Naive thymus-derived CD4-positive, alpha-beta T cell (primary cell): Measurements from ENCODE around the gene TBX2. TPM values are rescaled to one million over a fixed set of nuclear protein-coding genes. Genes with fewer than 3 reads are reported as not detected.

ENCODE experiments used
- ATAC-seq: fragments of 150-1000 bp; cut with Tn5 transposase; 2 replicates; pipeline ENCODE4 v1.10.0; 2021; ENCODE audit warnings: mild to moderate bottlenecking, moderate library complexity
- CTCF ChIA-PET: fragments of 350-600 bp; sonication (Branson Sonifier 250); formaldehyde crosslinking; loops from one replicate; lab custom pipeline; 2021; ENCODE audit warnings: antibody characterized with exemption; lab: Charles Lee
- POLR2A ChIA-PET: fragments of 350-600 bp; sonication (Branson Sonifier 250); formaldehyde crosslinking; loops from one replicate; lab custom pipeline; 2021; ENCODE audit warnings: antibody characterized with exemption, inconsistent platforms; lab: Charles Lee
- DNase-seq, 9 donors: peaks; one replicate each; pipeline versions ENCODE4 v3.0.0 to v3.0.0-alpha.2; 2020 to 2022; ENCODE audit warnings: mixed read lengths in 1 of 9
- H3K27ac ChIP-seq: one replicate; pipeline ENCODE4 v1.7.0; 2013; ENCODE audit warnings: mild to moderate bottlenecking, low read depth, low read length, moderate library complexity
- H3K27me3 ChIP-seq, 2 donors: one replicate each; pipeline ENCODE4 v1.7.0; 2013; ENCODE audit warnings: low read length in 2 of 2, mild to moderate bottlenecking in 2 of 2, moderate library complexity in 2 of 2; ENCODE audit not compliant: control insufficient read depth in 2 of 2, insufficient read depth in 2 of 2
- H3K36me3 ChIP-seq, 3 experiments: 1 replicate in 2 of 3; 2 replicates in 1 of 3; pipeline ENCODE4 v1.7.0; 2013; ENCODE audit warnings: low read length in 3 of 3, mild to moderate bottlenecking in 3 of 3, moderate library complexity in 1 of 3; ENCODE audit not compliant: insufficient read depth in 3 of 3, control insufficient read depth in 2 of 3
- H3K4me1 ChIP-seq, 2 donors: one replicate each; pipeline ENCODE4 v1.7.0; 2013; ENCODE audit warnings: low read length in 2 of 2, mild to moderate bottlenecking in 2 of 2, moderate library complexity in 1 of 2; ENCODE audit not compliant: control insufficient read depth in 2 of 2, insufficient read depth in 2 of 2
- H3K4me3 ChIP-seq: 2 replicates; pipeline ENCODE4 v1.7.0; 2013; ENCODE audit warnings: mild to moderate bottlenecking, low read length
- H3K9me3 ChIP-seq, 3 experiments: 1 replicate in 2 of 3; 2 replicates in 1 of 3; pipeline ENCODE4 v1.7.0; 2013; ENCODE audit warnings: low read length in 3 of 3; ENCODE audit not compliant: control insufficient read depth in 2 of 3
- H3K27ac Mint-ChIP-seq, 9 donors: one replicate each; pipeline ENCODE4 v1.8.0; 2020 to 2022; ENCODE audit warnings: mixed read lengths in 9 of 9, mild to moderate bottlenecking in 8 of 9, moderate library complexity in 5 of 9, inconsistent platforms in 2 of 9
- H3K27me3 Mint-ChIP-seq, 5 donors: one replicate each; pipeline ENCODE4 v1.8.0; 2021 to 2022; ENCODE audit warnings: mixed read lengths in 5 of 5, mild to moderate bottlenecking in 1 of 5
- H3K36me3 Mint-ChIP-seq, 5 donors: one replicate each; pipeline ENCODE4 v1.8.0; 2020 to 2022; ENCODE audit warnings: mixed read lengths in 5 of 5, mild to moderate bottlenecking in 3 of 5, inconsistent platforms in 1 of 5
- H3K4me1 Mint-ChIP-seq, 7 donors: one replicate each; pipeline ENCODE4 v1.8.0; 2020 to 2022; ENCODE audit warnings: mixed read lengths in 7 of 7, mild to moderate bottlenecking in 3 of 7, inconsistent platforms in 1 of 7
- H3K4me3 Mint-ChIP-seq, 10 donors: one replicate each; pipeline ENCODE4 v1.8.0; 2020 to 2022; ENCODE audit warnings: mild to moderate bottlenecking in 10 of 10, mixed read lengths in 10 of 10, moderate library complexity in 6 of 10, inconsistent platforms in 2 of 10
- H3K9me3 Mint-ChIP-seq, 11 donors: one replicate each; pipeline ENCODE4 v1.8.0; 2020 to 2022; ENCODE audit warnings: mixed read lengths in 11 of 11, mild to moderate bottlenecking in 4 of 11, inconsistent platforms in 1 of 11, moderate library complexity in 1 of 11
- intact Hi-C, 2 donors: fragments of 100-400 bp; cut with micrococcal nuclease; formaldehyde crosslinking; loops; one replicate each; pipeline ENCODE4 v1.15.1; 2023
- polyA plus RNA-seq, 2 donors: library from polyadenylated mRNA; unstranded; fragments of 300-500 nt; fragmentation: Illumina TruSeq; gene quantifications; one replicate each; pipeline ENCODE4 v1.2.3, GENCODE V29; 2021
- total RNA-seq, 6 experiments: library from RNA in 5 of 6; stranded (reverse) in 5 of 6; gene quantifications; 1 replicate in 5 of 6; 2 replicates in 1 of 6; pipeline ENCODE4 v1.2.3 and lab custom pipeline; 2021 to 2026

Gene TBX2
- total and polyA plus RNA-seq, 7 experiments from 2014 or later, result not detected

GRCh38 chr17:61397086-61397842 is 2.4 kb upstream of the TBX2 start:
- H3K27ac ChIP-seq, result no peak overlapping the region
- Mint-ChIP-seq H3K36me3 (peaks cover 0 to 8% (median 0%) of the 10 kb centered on the region in 5 donors), H3K9me3 (peaks cover 0 to 4% (median 0%) of the 10 kb centered on the region in 11 donors), H3K4me3 (peak overlapping the region in 5 of 10 donors; percentile 26 to 83 (median 60)), H3K4me1 (peaks cover 10 to 30% (median 25%) of the 10 kb centered on the region in 7 donors), H3K27me3 (peaks cover 39 to 60% (median 46%) of the 10 kb centered on the region in 5 donors), H3K27ac (no peak overlapping the region)
- no peak for ATAC-seq
- ChIA-PET POLR2A (no interaction called here), CTCF (interaction anchor here (0.6 kb wide), 1 partner anchor 463 kb away, joined by 3 read pairs; no protein-coding TSS in a partner anchor)
- no peaks in the 10 kb centered on the region for H3K9me3 ChIP-seq
- intact Hi-C loops, result no loop called here
- H3K27me3 ChIP-seq, result peaks cover 0 to 22% of the 10 kb centered on the region in 2 donors
- H3K4me3 ChIP-seq, result no peak overlapping the region
- no peaks in the 10 kb centered on the region for H3K36me3 ChIP-seq
- no peak for DNase-seq
- H3K4me1 ChIP-seq, result peaks cover 0 to 26% of the 10 kb centered on the region in 2 donors

GRCh38 chr17:61398721-61399130 is 917 bp upstream of the TBX2 start:
- Histone ChIP-seq H3K9me3 (no peaks in the 10 kb centered on the region), H3K4me1 (peaks cover 6 to 30% of the 10 kb centered on the region in 2 donors), H3K27me3 (peaks cover 0 to 26% of the 10 kb centered on the region in 2 donors), H3K27ac (no peak overlapping the region), H3K36me3 (no peaks in the 10 kb centered on the region), H3K4me3 (no peak overlapping the region)
- DNase-seq (no peak), ATAC-seq (no peak)
- ChIA-PET CTCF (no interaction called here), POLR2A (no interaction called here)
- H3K27ac Mint-ChIP-seq, result peak overlapping the region in 1 of 9 donors; percentile 85
- H3K36me3 Mint-ChIP-seq, result peaks cover 0 to 3% (median 0%) of the 10 kb centered on the region in 5 donors
- H3K4me1 Mint-ChIP-seq, result peaks cover 24 to 44% (median 40%) of the 10 kb centered on the region in 7 donors
- peak overlapping the region; percentile 64 to 84 (median 78) for H3K4me3 Mint-ChIP-seq
- H3K9me3 Mint-ChIP-seq, result peaks cover 0 to 4% (median 0%) of the 10 kb centered on the region in 11 donors
- peaks cover 49 to 67% (median 56%) of the 10 kb centered on the region in 5 donors for H3K27me3 Mint-ChIP-seq
- intact Hi-C loops, result no loop called here

- Mint-ChIP-seq H3K9me3 (peaks cover 0 to 4% (median 0%) of the 10 kb centered on the region in 11 donors), H3K4me3 (peak overlapping the region in 8 of 10 donors; percentile 56 to 83 (median 68)), H3K27me3 (peaks cover 52 to 67% (median 57%) of the 10 kb centered on the region in 5 donors), H3K4me1 (peaks cover 27 to 50% (median 44%) of the 10 kb centered on the region in 7 donors), H3K36me3 (peaks cover 0 to 3% (median 0%) of the 10 kb centered on the region in 5 donors), H3K27ac (no peak overlapping the region)
- ATAC-seq, result no peak
- ChIA-PET CTCF (no interaction called here), POLR2A (no interaction called here)
- Histone ChIP-seq H3K36me3 (no peaks in the 10 kb centered on the region), H3K27me3 (peaks cover 0 to 39% of the 10 kb centered on the region in 2 donors), H3K9me3 (no peaks in the 10 kb centered on the region), H3K4me3 (no peak overlapping the region), H3K27ac (no peak overlapping the region), H3K4me1 (peaks cover 17 to 43% of the 10 kb centered on the region in 2 donors)
- DNase-seq, result no peak
- intact Hi-C loops, result no loop called here
Measured at GRCh38 chr17:61400066-61400716, 548 bp downstream of the TBX2 start.

GRCh38 chr17:61400717-61401388 is 1.2 kb downstream of the TBX2 start:
- Mint-ChIP-seq H3K4me3 (peak overlapping the region; percentile 17 to 83 (median 65)), H3K9me3 (peaks cover 0 to 4% (median 0%) of the 10 kb centered on the region in 11 donors), H3K36me3 (peaks cover 0 to 3% (median 0%) of the 10 kb centered on the region in 5 donors), H3K27me3 (peaks cover 46 to 61% (median 50%) of the 10 kb centered on the region in 5 donors), H3K27ac (peak overlapping the region in 1 of 9 donors; percentile 76), H3K4me1 (peaks cover 27 to 50% (median 44%) of the 10 kb centered on the region in 7 donors)
- H3K9me3 ChIP-seq, result no peaks in the 10 kb centered on the region
- H3K27ac ChIP-seq, result no peak overlapping the region
- H3K4me3 ChIP-seq, result no peak overlapping the region
- ChIA-PET POLR2A (no interaction called here), CTCF (interaction anchor here (1.2 kb wide), 1 partner anchor 12 kb away, joined by 3 read pairs; no protein-coding TSS in a partner anchor)
- peaks cover 0 to 45% of the 10 kb centered on the region in 2 donors for H3K27me3 ChIP-seq
- intact Hi-C loops, result no loop called here
- no peaks in the 10 kb centered on the region for H3K36me3 ChIP-seq
- ATAC-seq, result no peak
- no peak for DNase-seq
- peaks cover 17 to 43% of the 10 kb centered on the region in 2 donors for H3K4me1 ChIP-seq

GRCh38 chr17:61401389-61402072 is 1.9 kb downstream of the TBX2 start:
- H3K4me3 ChIP-seq, result no peak overlapping the region
- DNase-seq (no peak), ATAC-seq (no peak)
- intact Hi-C loops, result loop anchor here in 1 of 2 donors (2.0 kb wide), 1 partner anchor 51 kb away; the partner anchor contains the start of gene TBX4
- H3K27ac ChIP-seq, result no peak overlapping the region
- peaks cover 27 to 50% (median 44%) of the 10 kb centered on the region in 7 donors for H3K4me1 Mint-ChIP-seq
- H3K36me3 Mint-ChIP-seq, result peaks cover 0 to 3% (median 0%) of the 10 kb centered on the region in 5 donors
- H3K4me1 ChIP-seq, result peaks cover 17 to 43% of the 10 kb centered on the region in 2 donors
- peaks cover 0 to 49% of the 10 kb centered on the region in 2 donors for H3K27me3 ChIP-seq
- POLR2A ChIA-PET, result no interaction called here
- H3K9me3 Mint-ChIP-seq, result peaks cover 0 to 4% (median 0%) of the 10 kb centered on the region in 11 donors
- no peaks in the 10 kb centered on the region for H3K36me3 ChIP-seq
- H3K9me3 ChIP-seq, result no peaks in the 10 kb centered on the region
- peak overlapping the region in 9 of 10 donors; percentile 2 to 83 (median 67) for H3K4me3 Mint-ChIP-seq
- no peak overlapping the region for H3K27ac Mint-ChIP-seq
- H3K27me3 Mint-ChIP-seq, result peaks cover 51 to 66% (median 54%) of the 10 kb centered on the region in 5 donors
- CTCF ChIA-PET, result interaction anchor here (1.2 kb wide), 1 partner anchor 11 kb away, joined by 3 read pairs; no protein-coding TSS in a partner anchor
